Mononuclear cell (primary cell): ENCODE results near the gene NBR1. TPM values are rescaled to one million over a fixed set of nuclear protein-coding genes. Genes with fewer than 3 reads are reported as not detected.
"Not testable (repeated sequence)": the region's sequence is repeated elsewhere in the genome, so short reads cannot be mapped to it uniquely, and the experiment has no call there.

ENCODE experiments used
- H3K27me3 ChIP-seq: 2 replicates; pipeline ENCODE4 v1.6.0; 2011; ENCODE audit warnings: low read length, control low read depth; ENCODE audit not compliant: insufficient read depth
- H3K4me1 ChIP-seq: 2 replicates; pipeline ENCODE4 v1.5.1; 2011; ENCODE audit warnings: mild to moderate bottlenecking, low read length, control low read depth; ENCODE audit not compliant: insufficient read depth
- H3K4me3 ChIP-seq: 2 replicates; pipeline ENCODE4 v1.5.1; 2011; ENCODE audit warnings: mild to moderate bottlenecking, low read length, moderate library complexity
- H3K9me3 ChIP-seq: 2 replicates; pipeline ENCODE4 v1.5.1; 2011; ENCODE audit warnings: low read depth, mild to moderate bottlenecking, control low read depth, low read length
- total RNA-seq: library from RNA; depleted of rRNA; stranded (reverse); fragments of >200 nt; gene quantifications from one replicate; pipeline ENCODE4 v1.2.3, GENCODE V29; 2012

Gene NBR1
- total RNA-seq, 1 donor = 34.3 TPM

GRCh38 chr17:43239597-43239996, 68.6 kb downstream of the NBR1 start:
- not testable (repeated sequence) for H3K9me3 ChIP-seq, H3K27me3 ChIP-seq, H3K4me1 ChIP-seq, H3K4me3 ChIP-seq

DNA sequence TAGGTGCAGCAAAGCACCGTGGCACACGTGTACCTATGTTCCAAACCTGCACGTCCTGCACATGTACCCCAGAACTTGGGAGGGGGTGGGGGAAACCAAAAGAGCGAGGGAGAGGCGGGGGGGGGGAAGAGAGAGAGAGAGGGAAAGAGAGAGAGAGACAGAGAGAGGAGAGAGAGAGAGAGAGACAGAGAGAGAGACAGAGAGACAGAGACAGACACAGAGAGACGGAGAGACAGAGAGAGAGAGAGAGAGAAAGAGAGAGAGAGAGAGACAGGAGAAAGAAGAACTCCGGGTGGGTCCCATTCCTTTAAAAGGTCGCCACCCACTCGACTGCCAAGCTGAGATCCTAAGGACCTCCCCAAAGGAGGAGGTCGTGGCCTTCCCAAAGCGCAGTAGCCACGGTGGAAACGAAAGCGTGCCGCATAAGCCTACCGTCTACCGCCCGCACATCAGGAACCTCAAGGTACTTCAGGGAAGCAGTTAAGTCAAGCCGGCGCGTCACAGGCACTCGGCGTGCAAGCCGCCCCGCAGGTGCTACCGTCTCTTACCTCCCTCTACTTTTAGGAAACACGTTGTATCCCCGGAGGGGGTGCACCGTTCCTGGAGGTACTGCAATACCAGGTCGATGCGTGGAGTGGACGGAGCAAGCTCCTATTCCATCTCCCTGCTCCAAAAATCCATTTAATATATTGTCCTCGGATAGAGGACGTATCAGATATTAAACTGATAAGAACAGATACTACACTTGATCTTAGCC, 69.8 kb downstream of the NBR1 start:
- H3K4me3 ChIP-seq, H3K4me1 ChIP-seq, H3K27me3 ChIP-seq, H3K9me3 ChIP-seq: not testable (repeated sequence)

DNA sequence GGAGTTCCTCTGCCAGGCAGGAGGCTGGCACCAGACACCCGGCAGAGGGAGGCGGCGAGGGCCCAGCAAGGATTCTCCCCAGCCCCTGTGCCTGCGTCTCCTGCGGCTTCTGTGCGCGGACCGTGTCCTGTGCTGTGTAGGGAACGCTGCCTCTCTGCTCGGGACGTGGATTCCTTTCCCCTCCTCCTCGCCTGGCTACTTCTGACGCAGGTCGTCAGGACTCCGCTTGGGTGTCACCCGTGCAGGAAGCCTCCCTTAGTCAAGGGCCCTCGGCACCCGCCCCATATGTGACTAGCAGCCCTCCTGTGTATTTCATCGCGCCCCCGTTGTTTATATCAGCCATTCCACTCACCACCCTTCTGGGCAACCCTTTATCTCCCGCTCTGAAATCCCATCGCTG, 75.4 kb downstream of the NBR1 start:
- not testable (repeated sequence) for H3K4me1 ChIP-seq, H3K9me3 ChIP-seq, H3K4me3 ChIP-seq, H3K27me3 ChIP-seq

Other genes with a start within 250 kb of the NBR1 start
- 14.0 TPM for gene AARSD1, start 206.8 kb upstream of the NBR1 start, total RNA-seq
- gene PTGES3L, start 191.1 kb upstream of the NBR1 start, total RNA-seq = 0.31 TPM
- gene RUNDC1, start 190.6 kb upstream of the NBR1 start, total RNA-seq = 9.6 TPM
- 1,456 TPM for gene RPL27, start 172.8 kb upstream of the NBR1 start, total RNA-seq
- gene IFI35, start 164.4 kb upstream of the NBR1 start, total RNA-seq = 9.6 TPM
- gene VAT1, start 148.8 kb upstream of the NBR1 start, total RNA-seq = 20.0 TPM
- gene RND2, start 146.0 kb upstream of the NBR1 start, total RNA-seq = 0.10 TPM
- 3.4 TPM for gene BRCA1, start 45.9 kb upstream of the NBR1 start, total RNA-seq
- 3.9 TPM for gene TMEM106A, start 40.7 kb downstream of the NBR1 start, total RNA-seq
- 0.31 TPM for gene CCDC200, start 57.4 kb downstream of the NBR1 start, total RNA-seq
- gene RNU2-1, start 62.8 kb downstream of the NBR1 start, total RNA-seq = not detected
- 1.5 TPM for gene ARL4D, start 227.8 kb downstream of the NBR1 start, total RNA-seq